HepG2 (cell line): ENCODE measurements around the gene ZCCHC10. TPM values are rescaled to one million over a fixed set of nuclear protein-coding genes. Genes with fewer than 3 reads are reported as not detected.

Source experiments
- CAMTA2 ChIP-seq: sonication (generic); formaldehyde crosslinking; IDR thresholded peaks from 2 replicates; pipeline ENCODE4 v1.4.0; 2020; ENCODE audit warnings: mild to moderate bottlenecking, missing genetic modification reagents, borderline replicate concordance
- CREM ChIP-seq, 2 experiments: sonication (generic) in 1 of 2; formaldehyde crosslinking in 1 of 2; IDR thresholded peaks; 2 replicates each; pipeline versions ENCODE4 v1.4.0 to v1.6.1; 2016 to 2020; ENCODE audit warnings: antibody characterized with exemption in 1 of 2, mild to moderate bottlenecking in 1 of 2, missing genetic modification reagents in 1 of 2
- ETS1 ChIP-seq: sonication (generic); formaldehyde crosslinking; IDR thresholded peaks from 2 replicates; pipeline ENCODE4 v1.4.0; 2020; ENCODE audit warnings: missing genetic modification reagents
- ETV5 ChIP-seq: IDR thresholded peaks from 2 replicates; pipeline ENCODE4 v1.6.1; 2018; ENCODE audit warnings: missing biosample characterization, missing genetic modification reagents, inconsistent platforms, borderline replicate concordance
- HNF1A ChIP-seq, 2 experiments: sonication (generic) in 1 of 2; formaldehyde crosslinking in 1 of 2; IDR thresholded peaks; 2 replicates each; pipeline versions ENCODE4 v1.4.0 to v1.6.1; 2016 to 2020; ENCODE audit warnings: borderline replicate concordance in 1 of 2, low read depth in 1 of 2, mild to moderate bottlenecking in 1 of 2, missing genetic modification reagents in 1 of 2
- ISL2 ChIP-seq: sonication (generic); formaldehyde crosslinking; IDR thresholded peaks from 2 replicates; pipeline ENCODE4 v1.5.0; 2020; ENCODE audit warnings: missing genetic modification reagents
- KMT2B ChIP-seq: IDR thresholded peaks from 2 replicates; pipeline ENCODE4 v1.6.1; 2016; ENCODE audit warnings: missing genetic modification reagents, missing compliant biosample characterization
- NONO ChIP-seq, 2 experiments: fragments of 450-650 bp in 1 of 2; sonication (generic) in 1 of 2; formaldehyde crosslinking in 1 of 2; IDR thresholded peaks in 1 of 2; conservative IDR thresholded peaks in 1 of 2; 2 replicates each; pipeline versions ENCODE4 v1.6.1 to v1.8.0; 2017 to 2022; ENCODE audit warnings: mild to moderate bottlenecking in 1 of 2, missing genetic modification reagents in 1 of 2, moderate library complexity in 1 of 2
- ONECUT2 ChIP-seq: sonication (generic); formaldehyde crosslinking; IDR thresholded peaks from 2 replicates; pipeline ENCODE4 v1.4.0; 2020; ENCODE audit warnings: missing genetic modification reagents
- PHF20 ChIP-seq: sonication (generic); formaldehyde crosslinking; IDR thresholded peaks from 2 replicates; pipeline ENCODE4 v1.5.0; 2020; ENCODE audit warnings: mild to moderate bottlenecking, missing genetic modification reagents
- PHF8 ChIP-seq: sonication (generic); formaldehyde crosslinking; IDR thresholded peaks from 2 replicates; pipeline ENCODE4 v1.5.0; 2020; ENCODE audit warnings: missing genetic modification reagents
- POLR2G ChIP-seq: fragments of 200-400 bp; formaldehyde crosslinking; IDR thresholded peaks from 2 replicates; pipeline ENCODE4 v1.6.1; 2018; ENCODE audit warnings: mild to moderate bottlenecking, low read depth, low read length, moderate library complexity
- RXRA ChIP-seq: sonication (generic); formaldehyde crosslinking; IDR thresholded peaks from 2 replicates; pipeline ENCODE4 v1.5.1; 2020; ENCODE audit warnings: missing genetic modification reagents
- SMARCE1 ChIP-seq: fragments of 450-650 bp; IDR thresholded peaks from 2 replicates; pipeline ENCODE4 v1.6.1; 2017; ENCODE audit warnings: borderline replicate concordance
- SP1 ChIP-seq, 2 experiments: fragments of 450-650 bp in 1 of 2; sonication (generic) in 1 of 2; formaldehyde crosslinking in 1 of 2; IDR thresholded peaks; 2 replicates each; pipeline versions ENCODE4 v1.4.0 to v1.6.1; 2016 to 2020; ENCODE audit warnings: missing genetic modification reagents in 1 of 2
- TCF12 ChIP-seq, 2 experiments: fragments of 450-650 bp in 1 of 2; sonication (generic) in 1 of 2; formaldehyde crosslinking in 1 of 2; IDR thresholded peaks; 2 replicates each; pipeline versions ENCODE4 v1.6.1 to v1.8.0; 2017 to 2022; ENCODE audit warnings: antibody characterized with exemption in 1 of 2, mild to moderate bottlenecking in 1 of 2, missing genetic modification reagents in 1 of 2, moderate library complexity in 1 of 2
- ZNF33B ChIP-seq: sonication (generic); formaldehyde crosslinking; IDR thresholded peaks from 2 replicates; pipeline ENCODE4 v1.5.1; 2020; ENCODE audit warnings: mild to moderate bottlenecking, missing genetic modification reagents
- ZNF354B ChIP-seq: sonication (generic); formaldehyde crosslinking; IDR thresholded peaks from 2 replicates; pipeline ENCODE4 v1.8.0; 2022; ENCODE audit warnings: mild to moderate bottlenecking, missing genetic modification reagents
- ZNF614 ChIP-seq: IDR thresholded peaks from 2 replicates; pipeline ENCODE4 v1.6.1; 2018; ENCODE audit warnings: missing biosample characterization, missing genetic modification reagents, inconsistent platforms, borderline replicate concordance
- ZNF670 ChIP-seq: sonication (generic); formaldehyde crosslinking; IDR thresholded peaks from 2 replicates; pipeline ENCODE4 v1.8.0; 2022; ENCODE audit warnings: mild to moderate bottlenecking, missing genetic modification reagents, borderline replicate concordance
- ZNF724P ChIP-seq: sonication (generic); formaldehyde crosslinking; IDR thresholded peaks from 2 replicates; pipeline ENCODE4 v1.8.0; 2022; ENCODE audit warnings: missing genetic modification reagents, borderline replicate concordance
- ZNF883 ChIP-seq: sonication (generic); formaldehyde crosslinking; IDR thresholded peaks from 2 replicates; pipeline ENCODE4 v1.5.1; 2020; ENCODE audit warnings: mild to moderate bottlenecking, missing genetic modification reagents; ENCODE audit errors: not compliant biosample characterization
- ZNF891 ChIP-seq: sonication (generic); formaldehyde crosslinking; IDR thresholded peaks from 2 replicates; pipeline ENCODE4 v1.5.0; 2020; ENCODE audit warnings: mild to moderate bottlenecking, missing genetic modification reagents
- polyA plus RNA-seq, 8 experiments: library from polyadenylated mRNA; depleted of rRNA in 3 of 8; stranded (reverse) in 7 of 8; unstranded in 1 of 8; fragments of >200 nt; fragmentation: Illumina TruSeq in 4 of 8; extraction: Trizol in 4 of 8; gene quantifications; 2 replicates each; pipeline versions ENCODE4 v1.2.1 to v1.2.3, GENCODE V29; 2011 to 2016; ENCODE audit warnings: low read depth in 4 of 8, missing spikeins in 1 of 8, mixed read lengths in 1 of 8; ENCODE audit not compliant: insufficient read depth in 1 of 8
- total RNA-seq, 5 experiments: library from RNA; depleted of rRNA; stranded (reverse); fragments of >200 nt; fragmentation: Illumina TruSeq; extraction: Trizol; gene quantifications; 2 replicates each; pipeline ENCODE4 v1.2.3, GENCODE V29; 2016; ENCODE audit warnings: low read depth in 1 of 5

ZCCHC10 gene
- total and polyA plus RNA-seq, 2 of the 13 experiments (the other 11 are each of a cell fraction or from before 2014, with no cell fraction given): 40.7 to 48.2 TPM

- TF ChIP-seq NONO (IDR thresholded peaks at IDR 0.05): no peak
- TF ChIP-seq NONO (CRISPR knock-in tag; conservative IDR thresholded peaks at IDR 0.05): no peak
- TF ChIP-seq PHF20 (CRISPR knock-in tag): peak; percentile 77
- TF ChIP-seq ISL2 (CRISPR knock-in tag): 0 out of 2 replicates have a peak, but pooled peaks have one; percentile 22
- TF ChIP-seq ZNF724P: no peak
- no peak for TF ChIP-seq TCF12 (IDR thresholded peaks at IDR 0.05)
- TF ChIP-seq TCF12 (CRISPR knock-in tag; IDR thresholded peaks at IDR 0.05): no peak
- TF ChIP-seq ETS1: no peak
- TF ChIP-seq RXRA: peak; percentile 60; the same call in 1 of the 2 replicates
- 0 out of 2 replicates have a peak, but pooled peaks have one; percentile 12 for TF ChIP-seq CREM (IDR thresholded peaks at IDR 0.05)
- no peak for TF ChIP-seq CREM (CRISPR knock-in tag; IDR thresholded peaks at IDR 0.05)
- no peak for TF ChIP-seq ZNF33B (CRISPR knock-in tag)
- 0 out of 2 replicates have a peak, but pooled peaks have one; percentile 50 for TF ChIP-seq CAMTA2
- TF ChIP-seq ZNF891: peak; percentile 29; the same call in 1 of the 2 replicates
- peak; percentile 19; the same call in 1 of the 2 replicates for TF ChIP-seq ZNF670 (CRISPR knock-in tag)
- TF ChIP-seq SP1 (IDR thresholded peaks at IDR 0.05): no peak
- TF ChIP-seq SP1 (CRISPR knock-in tag; IDR thresholded peaks at IDR 0.05): 0 out of 2 replicates have a peak, but pooled peaks have one; percentile 13
- 0 out of 2 replicates have a peak, but pooled peaks have one; percentile 16 for TF ChIP-seq HNF1A (IDR thresholded peaks at IDR 0.05; ENCODE audit: low read depth)
- TF ChIP-seq HNF1A (CRISPR knock-in tag; IDR thresholded peaks at IDR 0.05; ENCODE audit: borderline replicate concordance): 0 out of 2 replicates have a peak, but pooled peaks have one; percentile 43
- peak; percentile 57 for TF ChIP-seq ZNF883 (CRISPR knock-in tag)
- no peak for TF ChIP-seq SMARCE1
- peak; percentile 89 for TF ChIP-seq PHF8 (CRISPR knock-in tag)
- no peak for TF ChIP-seq ZNF614 (CRISPR knock-in tag)
- peak; percentile 76 for TF ChIP-seq KMT2B (CRISPR knock-in tag)
- TF ChIP-seq ETV5 (CRISPR knock-in tag): peak; percentile 38; the same call in 1 of the 2 replicates
- TF ChIP-seq ZNF354B: no peak
- peak; percentile 91 for TF ChIP-seq POLR2G
- TF ChIP-seq ONECUT2 (CRISPR knock-in tag): peak; percentile 66; the same call in 1 of the 2 replicates
Observed at GRCh38 chr5:133025804-133026663, at the start of gene ZCCHC10 (continued).
